Caco-2 (cell line): Measurements from ENCODE around the gene AFAP1L2. TPM values are rescaled to one million over a fixed set of nuclear protein-coding genes. Genes with fewer than 3 reads are reported as not detected.

ENCODE experiments used
- BruUV-seq: library from RNA; stranded (reverse); fragments of 400-500 nt; replicated peaks from 2 replicates; lab custom pipeline; 2021; lab: Mats Ljungman, UMichigan
- CTCF ChIA-PET: fragments of 300-600 bp; sonication (Branson Sonifier 250); formaldehyde crosslinking; loops from one replicate; lab custom pipeline; 2022; ENCODE audit warnings: antibody characterized with exemption; lab: Charles Lee
- POLR2A ChIA-PET: fragments of 300-600 bp; sonication (Branson Sonifier 250); formaldehyde crosslinking; loops from one replicate; lab custom pipeline; 2022; ENCODE audit warnings: antibody characterized with exemption; lab: Charles Lee
- DNase-seq, 2 experiments: peaks; one replicate each; pipeline versions ENCODE4 v3.0.0 to v3.0.0-alpha.2; 2020 to 2022
- H3K27me3 ChIP-seq: replicated peaks from 2 replicates; pipeline ENCODE4 v1.6.0; 2011; ENCODE audit warnings: low read length; ENCODE audit not compliant: control insufficient read depth, insufficient read depth
- H3K36me3 ChIP-seq: 2 replicates; pipeline ENCODE4 v1.5.1; 2011; ENCODE audit warnings: low read length; ENCODE audit not compliant: control insufficient read depth, insufficient read depth
- H3K4me1 ChIP-seq: fragments of 250-450 bp; sonication (Bioruptor Pico); 2 replicates; pipeline ENCODE4 v1.5.1; 2020; ENCODE audit warnings: mild to moderate bottlenecking
- H3K4me3 ChIP-seq: 2 replicates; pipeline ENCODE4 v1.5.1; 2011; ENCODE audit warnings: low read depth, mild to moderate bottlenecking, control low read depth, low read length
- H3K9me3 ChIP-seq: fragments of 250-450 bp; sonication (Bioruptor Pico); 2 replicates; pipeline ENCODE4 v1.5.1; 2020; ENCODE audit warnings: mild to moderate bottlenecking, moderate library complexity
- H3K27ac Mint-ChIP-seq: one replicate; pipeline ENCODE4 v1.8.0; 2022; ENCODE audit warnings: mixed read lengths; ENCODE audit not compliant: unreplicated experiment
- H3K27me3 Mint-ChIP-seq: one replicate; pipeline ENCODE4 v1.8.0; 2022; ENCODE audit warnings: mixed read lengths; ENCODE audit not compliant: insufficient read depth, unreplicated experiment
- H3K36me3 Mint-ChIP-seq: one replicate; pipeline ENCODE4 v1.8.0; 2022; ENCODE audit warnings: mild to moderate bottlenecking, mixed read lengths; ENCODE audit not compliant: insufficient read depth, unreplicated experiment
- H3K4me1 Mint-ChIP-seq: one replicate; pipeline ENCODE4 v1.8.0; 2022; ENCODE audit warnings: low read depth, mixed read lengths; ENCODE audit not compliant: unreplicated experiment
- H3K4me3 Mint-ChIP-seq: one replicate; pipeline ENCODE4 v1.8.0; 2022; ENCODE audit warnings: mild to moderate bottlenecking, moderate library complexity, mixed read lengths; ENCODE audit not compliant: unreplicated experiment
- H3K9me3 Mint-ChIP-seq: one replicate; pipeline ENCODE4 v1.8.0; 2022; ENCODE audit warnings: mixed read lengths; ENCODE audit not compliant: unreplicated experiment
- CTCF ChIP-seq, 2 experiments: fragments of 200-600 bp in 1 of 2; IDR thresholded peaks; 1 replicate in 1 of 2; 2 replicates in 1 of 2; pipeline versions ENCODE4 v1.5.1 to v1.8.0; 2011 to 2022; ENCODE audit warnings: antibody characterized with exemption in 1 of 2, control low read depth in 1 of 2, inconsistent platforms in 1 of 2, low read depth in 1 of 2, low read length in 1 of 2, mild to moderate bottlenecking in 1 of 2, moderate library complexity in 1 of 2; ENCODE audit not compliant: insufficient read depth in 1 of 2, severe bottlenecking in 1 of 2, unreplicated experiment in 1 of 2
- intact Hi-C: fragments of 100-400 bp; cut with micrococcal nuclease; formaldehyde crosslinking; loops from one replicate; pipeline ENCODE4 v1.10.0; 2022; ENCODE audit not compliant: unreplicated experiment
- total RNA-seq: library from RNA; stranded (reverse); gene quantifications from 2 replicates; pipeline ENCODE4 v1.2.3, GENCODE V29; 2022

AFAP1L2 gene
- total RNA-seq, 1 experiment from 2014 or later, result 2.3 TPM

GRCh38 chr10:114327537-114328440, 76.5 kb downstream of the AFAP1L2 start:
- no peak for TF ChIP-seq CTCF (IDR thresholded peaks at IDR 0.05; ENCODE audit: insufficient read depth in 1 of 2, low read depth in 1 of 2, low read length in 1 of 2, severe bottlenecking in 1 of 2, unreplicated experiment in 1 of 2)
- Histone ChIP-seq H3K27me3 (no peaks in the 10 kb centered on the region), H3K4me1 (peaks cover 25% of the 10 kb centered on the region), H3K36me3 (no peaks in the 10 kb centered on the region), H3K4me3 (no peak overlapping the region), H3K9me3 (no peaks in the 10 kb centered on the region)
- Mint-ChIP-seq H3K4me3 (no peak overlapping the region), H3K9me3 (no peaks in the 10 kb centered on the region), H3K27me3 (no peaks in the 10 kb centered on the region), H3K4me1 (peaks cover 20% of the 10 kb centered on the region), H3K36me3 (no peaks in the 10 kb centered on the region), H3K27ac (no peak overlapping the region)
- CTCF ChIA-PET, result interaction anchor here (0.6 kb wide), 1 partner anchor 13 kb away, joined by 4 read pairs; no protein-coding TSS in a partner anchor
- no TSS peak for BruUV-seq
- intact Hi-C loops, result no loop called here
- POLR2A ChIA-PET, result interaction anchor here (0.5 kb wide), 1 partner anchor 131 kb away, joined by 4 read pairs; no protein-coding TSS in a partner anchor
- no peak for DNase-seq

- Histone ChIP-seq H3K4me3 (no peak overlapping the region), H3K36me3 (no peaks in the 10 kb centered on the region), H3K4me1 (peaks cover 34% of the 10 kb centered on the region), H3K9me3 (no peaks in the 10 kb centered on the region), H3K27me3 (no peaks in the 10 kb centered on the region)
- Mint-ChIP-seq H3K4me3 (no peak overlapping the region), H3K27me3 (no peaks in the 10 kb centered on the region), H3K9me3 (peaks cover 9% of the 10 kb centered on the region), H3K27ac (no peak overlapping the region), H3K36me3 (no peaks in the 10 kb centered on the region), H3K4me1 (peaks cover 29% of the 10 kb centered on the region)
- DNase-seq, result no peak
- POLR2A ChIA-PET, result no interaction called here
- CTCF ChIA-PET, result interaction anchor here (1.4 kb wide), 1 partner anchor 22 kb away, joined by 4 read pairs; no protein-coding TSS in a partner anchor
- BruUV-seq, result no TSS peak
- intact Hi-C loops, result no loop called here
- TF ChIP-seq CTCF (IDR thresholded peaks at IDR 0.05; ENCODE audit: insufficient read depth in 1 of 2, low read depth in 1 of 2, low read length in 1 of 2, severe bottlenecking in 1 of 2, unreplicated experiment in 1 of 2), result no peak
These were observed 77.5 kb downstream of the AFAP1L2 start for GRCh38 chr10:114326795-114327194.

- BruUV-seq, result no TSS peak
- intact Hi-C loops, result no loop called here
- Histone ChIP-seq H3K4me1 (peaks cover 33% of the 10 kb centered on the region), H3K36me3 (no peaks in the 10 kb centered on the region), H3K27me3 (no peaks in the 10 kb centered on the region), H3K4me3 (no peak overlapping the region), H3K9me3 (no peaks in the 10 kb centered on the region)
- no peaks in the 10 kb centered on the region for H3K27me3 Mint-ChIP-seq
- CTCF ChIA-PET, result interaction anchor here (1.0 to 2.2 kb wide), 2 partner anchors 19 to 26 kb away, joined by 9 to 11 read pairs; no protein-coding TSS in a partner anchor
- peaks cover 31% of the 10 kb centered on the region for H3K4me1 Mint-ChIP-seq
- H3K36me3 Mint-ChIP-seq, result no peaks in the 10 kb centered on the region
- peaks cover 12% of the 10 kb centered on the region for H3K9me3 Mint-ChIP-seq
- no peak for TF ChIP-seq CTCF (IDR thresholded peaks at IDR 0.05; ENCODE audit: insufficient read depth in 1 of 2, low read depth in 1 of 2, low read length in 1 of 2, severe bottlenecking in 1 of 2, unreplicated experiment in 1 of 2)
- no peak overlapping the region for H3K4me3 Mint-ChIP-seq
- POLR2A ChIA-PET, result no interaction called here
- DNase-seq, result peak; percentile 33 to 58
- H3K27ac Mint-ChIP-seq, result peak overlapping the region; percentile 21
These were observed 81.3 kb downstream of the AFAP1L2 start for GRCh38 chr10:114323023-114323422.
